ENCODE results near the gene KRABD2. TPM values are rescaled to one million over a fixed set of nuclear protein-coding genes. Genes with fewer than 3 reads are reported as not detected.

KRABD2 gene

DNA sequence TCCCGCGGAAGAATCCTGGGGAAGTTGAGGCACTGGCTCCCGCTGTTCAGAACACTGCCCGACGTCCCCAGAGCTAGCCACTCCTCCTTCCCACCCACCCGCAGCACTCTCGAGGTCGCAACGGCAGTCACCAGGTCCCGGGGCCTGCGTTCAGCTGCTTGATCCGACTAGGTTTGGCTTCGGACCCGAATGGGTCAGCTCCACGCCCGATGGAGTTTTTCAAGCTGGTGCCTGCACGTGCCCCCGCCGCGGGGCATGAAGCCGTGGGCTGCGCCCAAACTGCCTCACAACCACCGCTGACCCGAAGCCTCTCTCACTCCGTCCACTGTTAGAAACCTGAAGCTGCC lies 49.2 kb downstream of the KRABD2 start:
- Mint-ChIP-seq H3K27ac (peak overlapping the region in 2 of 10 donors; percentile 19 to 40), H3K27me3 (peaks cover 17 to 57% (median 39%) of the 10 kb centered on the region in 5 donors), H3K4me3 (peak overlapping the region; percentile 39 to 83 (median 72)), H3K9me3 (no peaks in the 10 kb centered on the region), H3K4me1 (peaks cover 13 to 26% (median 20%) of the 10 kb centered on the region in 4 donors), H3K36me3 (peaks cover 0 to 2% (median 2%) of the 10 kb centered on the region in 3 donors)
- ATAC-seq: no peak
- POLR2A ChIA-PET: interaction anchor here (1.5 kb wide), 1 partner anchor 9 kb away, joined by 5 read pairs; no protein-coding TSS in a partner anchor
- DNase-seq: no peak

Other genes with a start within 250 kb of the KRABD2 start
- 100 to 1,000 TPM; 148 to 153 TPM for gene PER1, start 224.3 kb downstream of the KRABD2 start, total RNA-seq
- 10 to 100 TPM in 2 of 3 donors, 1 to 10 TPM in 1; 6.1 to 11.4 (median 10.7) TPM for gene PER1, start 224.3 kb downstream of the KRABD2 start, polyA plus RNA-seq
- gene VAMP2, start 213.8 kb downstream of the KRABD2 start, total RNA-seq: 100 to 1,000 TPM; 219 to 238 TPM
- 10 to 100 TPM; 50.4 to 84.2 (median 64.4) TPM for gene VAMP2, start 213.8 kb downstream of the KRABD2 start, polyA plus RNA-seq
- 10 to 100 TPM; 17.2 to 19.4 TPM for gene TMEM107, start 200.3 kb downstream of the KRABD2 start, total RNA-seq
- gene TMEM107, start 200.3 kb downstream of the KRABD2 start, polyA plus RNA-seq: 10 to 100 TPM; 36.4 to 55.3 (median 41.9) TPM
- 10 to 100 TPM; 15.1 to 15.5 TPM for gene BORCS6, start 186.5 kb downstream of the KRABD2 start, total RNA-seq
- 10 to 100 TPM; 16.1 to 22.6 (median 16.9) TPM for gene BORCS6, start 186.5 kb downstream of the KRABD2 start, polyA plus RNA-seq
- not detected for gene AURKB, start 166.1 kb downstream of the KRABD2 start, total RNA-seq
- gene AURKB, start 166.1 kb downstream of the KRABD2 start, polyA plus RNA-seq: not detected
- 100 to 1,000 TPM; 278 to 288 TPM for gene CTC1, start 128.6 kb downstream of the KRABD2 start, total RNA-seq
- 10 to 100 TPM; 15.5 to 27.6 (median 21.9) TPM for gene CTC1, start 128.6 kb downstream of the KRABD2 start, polyA plus RNA-seq
- gene PFAS, start 127.4 kb downstream of the KRABD2 start, total RNA-seq: 10 to 100 TPM; 41.4 to 44.0 TPM
- gene PFAS, start 127.4 kb downstream of the KRABD2 start, polyA plus RNA-seq: 10 to 100 TPM; 10.1 to 20.9 (median 19.8) TPM
- 10 to 100 TPM; 41.7 to 41.9 TPM for gene RANGRF, start 88.0 kb downstream of the KRABD2 start, total RNA-seq
- gene RANGRF, start 88.0 kb downstream of the KRABD2 start, polyA plus RNA-seq: 10 to 100 TPM; 67.2 to 79.6 (median 78.7) TPM
- gene SLC25A35, start 81.3 kb downstream of the KRABD2 start, total RNA-seq: 1 to 10 TPM; 6.5 to 6.7 TPM
- 1 to 10 TPM in 1 of 3 donors, under 1 TPM in 2; 0.60 to 3.1 (median 0.79) TPM for gene SLC25A35, start 81.3 kb downstream of the KRABD2 start, polyA plus RNA-seq
- gene ARHGEF15, start 66.5 kb downstream of the KRABD2 start, total RNA-seq: not detected
- not detected for gene ARHGEF15, start 66.5 kb downstream of the KRABD2 start, polyA plus RNA-seq
- not detected for gene ODF4, start 36.9 kb downstream of the KRABD2 start, total RNA-seq
- gene ODF4, start 36.9 kb downstream of the KRABD2 start, polyA plus RNA-seq: not detected
- gene RPL26, start 6.5 kb upstream of the KRABD2 start, total RNA-seq: 1,000 to 10,000 TPM; 2,896 to 2,977 TPM
- 1,000 to 10,000 TPM; 1,685 to 2,097 (median 2,039) TPM for gene RPL26, start 6.5 kb upstream of the KRABD2 start, polyA plus RNA-seq
- gene RNF222, start 21.1 kb upstream of the KRABD2 start, total RNA-seq: under 1 TPM; 0.18 to 0.19 TPM
- gene RNF222, start 21.1 kb upstream of the KRABD2 start, polyA plus RNA-seq: under 1 TPM in 2 of 3 donors, not detected in 1; 0.15 to 0.19 TPM
- gene NDEL1, start 59.2 kb upstream of the KRABD2 start, total RNA-seq: 100 to 1,000 TPM in 1 of 2 experiments, 10 to 100 TPM in 1; 99.8 to 113 TPM
- gene NDEL1, start 59.2 kb upstream of the KRABD2 start, polyA plus RNA-seq: 10 to 100 TPM; 40.3 to 56.8 (median 47.8) TPM

Data from naive thymus-derived CD8-positive, alpha-beta T cell (primary cell).